ENCODE results near the gene SLC22A31. TPM values are rescaled to one million over a fixed set of nuclear protein-coding genes. Genes with fewer than 3 reads are reported as not detected.

SLC22A31 gene
- total and polyA plus RNA-seq, 12 donors, result 0.20 to 0.36 TPM; not detected in 10

GRCh38 chr16:89202422-89203215, 2.3 kb upstream of the SLC22A31 start:
- Histone ChIP-seq H3K9me3 (peaks cover 0 to 4% (median 0%) of the 10 kb centered on the region in 11 donors), H3K27me3 (peaks cover 36 to 92% (median 75%) of the 10 kb centered on the region in 7 donors), H3K4me1 (peaks cover 0 to 14% (median 5%) of the 10 kb centered on the region in 9 donors), H3K4me3 (peak overlapping the region in 3 of 10 donors; percentile 12 to 32 (median 17)), H3K27ac (no peak overlapping the region), H3K36me3 (no peaks in the 10 kb centered on the region)
- DNase-seq, result no peak
- TF ChIP-seq CTCF (IDR thresholded peaks at IDR 0.05), result no peak
- no peak for ATAC-seq
- WGBS, 2 donors, result 43 to 47% methylated on average over 49 of the region's 49 CpGs
- intact Hi-C loops (cut with DNase I), result no loop called here

- peaks cover 0 to 14% (median 5%) of the 10 kb centered on the region in 9 donors for H3K4me1 ChIP-seq
- ATAC-seq (peak; percentile 80 to 88 (median 84)), DNase-seq (peak; percentile 28 to 77)
- no peak for TF ChIP-seq CTCF (IDR thresholded peaks at IDR 0.05)
- intact Hi-C loops (cut with DNase I), result no loop called here
- no peak overlapping the region for H3K27ac ChIP-seq
- 1 to 2% methylated on average over 54 to 111 of the region's 111 CpGs for WGBS, 2 donors
- H3K4me3 ChIP-seq, result peak overlapping the region in 8 of 10 donors; percentile 13 to 32 (median 23)
- H3K9me3 ChIP-seq, result peaks cover 0 to 4% (median 0%) of the 10 kb centered on the region in 11 donors
- H3K36me3 ChIP-seq, result no peaks in the 10 kb centered on the region
- peaks cover 36 to 89% (median 76%) of the 10 kb centered on the region in 7 donors for H3K27me3 ChIP-seq
These were observed 1.4 kb upstream of the SLC22A31 start for GRCh38 chr16:89201439-89202377.

- Histone ChIP-seq H3K4me1 (peaks cover 0 to 14% (median 5%) of the 10 kb centered on the region in 9 donors), H3K36me3 (no peaks in the 10 kb centered on the region), H3K9me3 (peaks cover 0 to 4% (median 0%) of the 10 kb centered on the region in 11 donors), H3K27ac (no peak overlapping the region), H3K27me3 (peaks cover 36 to 82% (median 73%) of the 10 kb centered on the region in 7 donors), H3K4me3 (peak overlapping the region in 5 of 10 donors; percentile 13 to 32 (median 30))
- DNase-seq (no peak), ATAC-seq (no peak)
- TF ChIP-seq CTCF (IDR thresholded peaks at IDR 0.05), result no peak
- intact Hi-C loops (cut with DNase I), result no loop called here
- WGBS, 2 donors, result 2% methylated on average over 35 to 58 of the region's 58 CpGs
These were observed 594 bp upstream of the SLC22A31 start for GRCh38 chr16:89200850-89201411.
